Endothelial cell of umbilical vein (primary cell): ENCODE measurements around the gene ADGRB2.

Source experiments
- CTCF ChIP-seq, 2 donors: IDR thresholded peaks; 1 replicate in 1 of 2; 2 replicates in 1 of 2; pipeline ENCODE4 v1.5.1; 2011; ENCODE audit warnings: low read length in 2 of 2, mild to moderate bottlenecking in 2 of 2, moderate library complexity in 2 of 2, control low read depth in 1 of 2, inconsistent platforms in 1 of 2, low read depth in 1 of 2; ENCODE audit not compliant: insufficient read depth in 1 of 2; ENCODE audit errors: extremely low read depth in 1 of 2
- MAX ChIP-seq: IDR thresholded peaks from 2 replicates; pipeline ENCODE4 v1.6.1; 2011; ENCODE audit not compliant: insufficient read depth, insufficient read length
- MYC ChIP-seq: IDR thresholded peaks from one replicate; pipeline ENCODE4 v1.6.1; 2011; ENCODE audit warnings: mild to moderate bottlenecking, low read depth, low read length
- POLR2A ChIP-seq: IDR thresholded peaks from 2 replicates; pipeline ENCODE4 v1.6.1; 2012; ENCODE audit warnings: low read depth, mild to moderate bottlenecking, control low read depth, low read length

DNA sequence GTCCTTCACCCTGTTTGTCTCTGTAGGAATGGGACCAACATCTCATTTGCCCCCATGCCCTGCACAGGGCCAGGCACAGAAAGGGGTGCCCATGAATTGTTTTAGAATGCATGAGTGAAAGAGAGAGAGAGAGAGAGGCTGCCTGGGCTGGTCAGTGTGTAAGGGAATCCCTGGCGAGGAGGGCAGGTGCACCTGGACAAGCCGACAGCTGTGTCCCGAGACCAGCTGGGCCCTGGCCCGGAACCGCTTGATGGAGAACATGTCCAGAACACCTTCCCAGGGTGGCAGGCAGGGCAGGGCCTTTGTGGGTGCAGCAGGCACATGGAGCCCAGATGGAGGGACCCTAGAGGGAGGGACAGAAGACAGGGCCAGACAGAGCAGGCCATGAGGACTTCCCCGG lies 28.9 kb upstream of the ADGRB2 start:
- TF ChIP-seq CTCF (IDR thresholded peaks at IDR 0.05; ENCODE audit: extremely low read depth in 1 of 2, insufficient read depth in 1 of 2, low read depth in 1 of 2, low read length in 2 of 2) (no peak), MYC (no peak), MAX (no peak), POLR2A (no peak)
